22Rv1 (cell line): Measurements from ENCODE around the gene SPATS2L.

ENCODE experiments used
- ZFX ChIP-seq: fragments of 450-650 bp; IDR thresholded peaks from 2 replicates; pipeline ENCODE4 v1.6.1; 2017; ENCODE audit warnings: antibody characterized with exemption, borderline replicate concordance
- TF ChIP-seq, protein P1 (sequence below): fragments of 450-650 bp; IDR thresholded peaks from 2 replicates; pipeline ENCODE4 v1.5.1; 2017; ENCODE audit warnings: mild to moderate bottlenecking

DNA sequence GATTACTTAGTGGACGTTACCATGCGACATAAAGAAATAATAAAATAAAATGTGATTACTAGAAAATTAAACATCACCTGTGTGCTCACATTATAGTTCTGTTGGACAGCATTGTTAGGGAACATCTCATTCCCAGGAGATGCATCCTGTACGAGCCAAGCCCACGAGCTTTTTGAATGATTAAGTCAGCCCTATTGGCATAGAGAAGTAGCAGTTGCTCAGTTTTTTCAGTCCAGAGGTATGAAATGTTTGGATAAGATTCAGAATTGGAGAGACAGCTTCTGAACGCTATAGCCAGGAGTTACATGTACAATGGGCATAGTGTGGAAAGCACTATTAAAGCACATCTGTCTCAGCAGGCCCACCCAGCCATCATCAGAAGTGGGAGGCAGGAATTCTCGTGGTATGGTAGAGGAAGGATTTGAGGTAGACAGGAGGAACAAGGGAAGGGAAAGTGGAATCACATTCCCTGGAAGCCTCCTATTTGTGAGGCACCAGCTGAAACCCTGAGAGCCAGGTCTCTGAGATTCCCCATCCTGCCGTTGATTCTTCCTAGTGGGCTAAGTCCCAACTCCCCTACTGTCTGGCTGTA is 8.6 kb downstream of the SPATS2L start:
- TF ChIP-seq, protein P1, sequence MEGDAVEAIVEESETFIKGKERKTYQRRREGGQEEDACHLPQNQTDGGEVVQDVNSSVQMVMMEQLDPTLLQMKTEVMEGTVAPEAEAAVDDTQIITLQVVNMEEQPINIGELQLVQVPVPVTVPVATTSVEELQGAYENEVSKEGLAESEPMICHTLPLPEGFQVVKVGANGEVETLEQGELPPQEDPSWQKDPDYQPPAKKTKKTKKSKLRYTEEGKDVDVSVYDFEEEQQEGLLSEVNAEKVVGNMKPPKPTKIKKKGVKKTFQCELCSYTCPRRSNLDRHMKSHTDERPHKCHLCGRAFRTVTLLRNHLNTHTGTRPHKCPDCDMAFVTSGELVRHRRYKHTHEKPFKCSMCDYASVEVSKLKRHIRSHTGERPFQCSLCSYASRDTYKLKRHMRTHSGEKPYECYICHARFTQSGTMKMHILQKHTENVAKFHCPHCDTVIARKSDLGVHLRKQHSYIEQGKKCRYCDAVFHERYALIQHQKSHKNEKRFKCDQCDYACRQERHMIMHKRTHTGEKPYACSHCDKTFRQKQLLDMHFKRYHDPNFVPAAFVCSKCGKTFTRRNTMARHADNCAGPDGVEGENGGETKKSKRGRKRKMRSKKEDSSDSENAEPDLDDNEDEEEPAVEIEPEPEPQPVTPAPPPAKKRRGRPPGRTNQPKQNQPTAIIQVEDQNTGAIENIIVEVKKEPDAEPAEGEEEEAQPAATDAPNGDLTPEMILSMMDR: no peak
- no peak for TF ChIP-seq ZFX
